Measurements from ENCODE around the gene XRCC5.

XRCC5 gene

GRCh38 chr2:216161967-216162366 is 52.8 kb downstream of the XRCC5 start:
- DNase-seq, result no peak

- DNase-seq, result no peak
Observed at GRCh38 chr2:216163518-216163917, 54.4 kb downstream of the XRCC5 start.

DNA sequence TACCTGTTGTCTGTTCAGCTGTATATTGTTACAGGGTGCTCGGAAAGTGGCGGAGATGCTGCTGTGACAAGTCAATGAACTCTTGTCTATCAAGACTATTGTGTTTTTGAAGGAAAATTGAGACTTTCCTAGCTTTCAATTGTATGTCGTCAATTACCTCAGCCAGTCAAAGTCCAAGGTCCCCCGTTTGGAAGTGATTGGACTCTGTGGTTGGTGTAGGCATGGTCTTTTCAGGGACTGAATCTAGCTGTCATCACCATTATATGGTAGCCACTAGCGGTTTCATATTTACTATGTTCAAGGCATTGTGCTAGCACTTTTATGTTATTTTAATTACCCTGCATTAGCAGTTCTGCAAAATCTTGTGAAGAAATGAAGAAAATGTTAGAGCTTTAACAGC is 54.9 kb downstream of the XRCC5 start:
- DNase-seq, result no peak

GRCh38 chr2:216164576-216164975 is 55.4 kb downstream of the XRCC5 start:
- DNase-seq, result no peak

- peak; percentile 17 for DNase-seq
Observed at GRCh38 chr2:216165711-216166110, 56.6 kb downstream of the XRCC5 start.

DNA sequence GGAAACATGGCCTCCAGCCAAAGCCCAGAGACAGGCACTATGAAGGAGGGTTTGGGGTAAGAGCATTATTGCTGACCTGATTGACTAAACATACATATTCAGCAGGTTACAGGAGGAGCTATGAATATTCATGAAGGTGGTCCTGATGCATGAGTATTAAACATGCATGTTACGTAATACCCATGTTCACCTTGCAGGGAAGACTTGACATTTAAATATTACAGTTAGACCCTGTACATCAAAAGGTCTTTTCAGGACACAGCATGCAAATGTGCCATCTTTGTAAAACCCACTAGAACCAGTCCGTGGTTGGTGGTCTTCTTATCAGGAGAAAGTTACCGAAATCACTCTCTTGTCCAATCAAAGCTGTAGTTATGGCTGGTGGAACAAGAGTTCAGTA is 59.9 kb downstream of the XRCC5 start:
- DNase-seq, result no peak

DNA sequence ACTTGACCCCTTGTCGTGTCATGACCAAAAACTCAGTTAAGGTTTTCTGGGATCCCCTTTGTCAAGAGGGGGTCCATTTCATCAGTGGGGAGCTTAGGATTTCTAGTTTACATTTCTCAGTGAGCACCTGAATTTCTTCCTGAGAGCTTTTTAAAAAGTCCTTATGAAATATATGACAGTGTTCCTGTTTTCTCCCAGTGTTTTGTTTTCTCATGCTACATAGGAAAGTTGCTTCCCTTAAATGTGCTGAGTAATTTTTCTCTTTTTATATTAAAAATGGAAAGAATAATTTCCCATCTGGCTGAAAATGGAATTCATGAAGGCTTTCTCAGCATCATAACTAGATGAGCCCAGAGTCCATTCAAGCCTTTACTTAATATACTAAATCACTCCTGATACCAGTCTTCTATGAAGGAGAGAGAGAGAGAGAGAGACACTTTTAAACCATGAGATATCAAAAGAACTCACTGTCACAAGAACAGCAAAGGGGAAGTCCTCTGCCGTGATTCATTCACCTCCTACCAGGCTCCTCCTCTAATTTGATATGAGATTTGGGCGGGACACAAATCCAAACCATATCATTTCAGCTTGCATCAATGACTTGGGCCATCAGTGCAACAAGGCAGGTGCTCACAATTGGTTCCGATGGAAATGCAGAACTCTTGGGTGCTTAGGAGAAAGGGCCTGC is 61.1 kb downstream of the XRCC5 start:
- DNase-seq, result peak; percentile 60

DNA sequence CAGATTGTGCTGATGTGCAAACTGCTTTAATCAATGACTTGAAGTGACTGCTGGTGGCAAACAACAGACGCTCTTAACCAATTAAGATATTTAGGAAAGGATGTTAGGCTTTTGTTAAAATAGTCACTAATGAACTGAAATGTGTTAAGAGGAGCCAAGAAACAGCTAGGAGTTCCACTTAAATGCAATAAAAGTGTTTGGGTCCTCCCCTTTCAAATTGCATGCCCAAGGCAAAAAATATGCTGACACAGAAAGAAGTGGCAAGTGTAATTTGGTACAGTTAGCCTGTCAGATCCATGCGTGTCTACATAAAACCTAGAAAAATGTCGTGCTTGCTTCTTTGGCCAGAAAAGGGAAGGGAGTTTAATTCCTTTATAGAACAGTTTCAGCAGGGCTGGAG is 61.9 kb downstream of the XRCC5 start:
- no peak for DNase-seq

DNA sequence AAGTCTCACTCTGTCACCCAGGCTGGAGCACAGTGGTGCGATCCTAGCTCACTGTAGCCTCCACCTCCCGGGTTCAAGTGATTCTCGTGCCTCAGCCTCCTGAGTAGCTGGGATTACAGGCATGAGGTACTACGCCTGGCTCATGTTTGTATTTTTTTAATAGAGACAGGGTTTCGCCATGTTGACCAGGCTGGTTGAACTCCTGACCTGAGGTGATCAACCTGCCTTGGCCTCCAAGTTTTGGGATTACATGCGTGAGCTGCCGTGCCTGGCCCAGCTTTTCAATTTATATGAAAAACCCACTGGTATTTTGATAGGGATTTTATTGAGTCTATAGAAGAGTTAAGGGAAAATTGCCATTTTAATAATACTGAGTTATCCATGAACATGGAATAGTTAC is 63.3 kb downstream of the XRCC5 start:
- DNase-seq, result no peak

GRCh38 chr2:216179015-216179414 is 69.9 kb downstream of the XRCC5 start:
- no peak for DNase-seq

- no peak for DNase-seq
Observed at GRCh38 chr2:216181351-216181750, 72.2 kb downstream of the XRCC5 start.

DNA sequence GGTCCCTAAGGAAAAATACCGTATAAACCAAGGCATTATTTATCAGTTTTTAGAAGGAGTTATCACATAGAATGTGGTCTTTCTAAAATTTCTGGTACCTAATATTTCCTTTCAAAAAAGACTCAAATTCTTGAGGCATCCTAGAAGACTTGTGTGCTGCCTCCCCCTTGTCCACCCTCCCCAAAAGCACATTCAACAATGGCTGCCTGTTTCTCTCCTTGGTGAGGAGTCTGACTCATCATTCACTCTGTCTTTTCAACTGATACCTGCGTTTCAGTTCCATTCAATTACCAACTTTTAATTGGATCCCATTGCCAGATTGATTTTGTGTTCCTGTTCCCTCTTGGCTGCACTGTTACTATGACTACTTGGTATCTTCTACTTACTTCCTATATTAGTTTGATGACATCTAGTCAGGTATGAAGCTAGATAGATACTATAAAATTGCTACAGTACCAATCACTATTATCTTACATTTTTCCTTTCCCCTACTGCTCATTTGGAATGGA is 72.9 kb downstream of the XRCC5 start:
- DNase-seq, result no peak

GRCh38 chr2:216183462-216183861 is 74.3 kb downstream of the XRCC5 start:
- peak; percentile 62 for DNase-seq

DNA sequence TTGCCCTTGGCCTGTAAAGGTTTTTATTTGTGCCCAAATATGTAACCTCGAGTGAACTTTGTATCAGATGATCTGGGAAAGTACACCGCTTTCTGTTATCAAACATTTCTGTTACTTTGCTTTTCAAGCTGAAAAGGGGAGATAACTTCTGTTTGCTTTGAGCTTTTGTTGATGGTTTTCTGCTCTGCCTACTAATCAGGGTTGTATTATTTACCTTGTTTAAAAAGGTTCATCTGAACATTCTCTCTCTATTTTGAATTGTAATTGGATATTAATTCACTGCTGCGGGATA is 79.4 kb downstream of the XRCC5 start:
- no peak for DNase-seq

GRCh38 chr2:216188956-216189355 is 79.8 kb downstream of the XRCC5 start:
- DNase-seq, result no peak

DNA sequence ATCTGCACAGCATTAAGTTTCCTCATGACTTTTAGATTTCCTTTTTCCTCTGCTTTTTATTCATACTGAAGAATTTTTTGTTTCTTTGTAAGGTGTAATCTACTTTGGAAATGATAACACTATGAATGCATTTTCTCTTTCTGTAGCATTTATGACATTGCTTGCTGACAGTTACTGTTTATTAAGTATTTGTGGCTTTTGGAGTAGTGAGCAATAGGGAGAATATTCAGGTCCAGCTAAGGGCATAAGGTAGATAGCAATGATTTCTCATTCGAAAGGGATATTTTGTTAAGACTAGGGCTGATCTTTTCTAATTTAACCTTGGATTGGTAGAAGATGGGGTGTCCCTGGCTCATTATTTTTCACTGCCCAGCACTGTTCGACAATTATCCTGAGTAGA is 80.3 kb downstream of the XRCC5 start:
- no peak for DNase-seq

DNA sequence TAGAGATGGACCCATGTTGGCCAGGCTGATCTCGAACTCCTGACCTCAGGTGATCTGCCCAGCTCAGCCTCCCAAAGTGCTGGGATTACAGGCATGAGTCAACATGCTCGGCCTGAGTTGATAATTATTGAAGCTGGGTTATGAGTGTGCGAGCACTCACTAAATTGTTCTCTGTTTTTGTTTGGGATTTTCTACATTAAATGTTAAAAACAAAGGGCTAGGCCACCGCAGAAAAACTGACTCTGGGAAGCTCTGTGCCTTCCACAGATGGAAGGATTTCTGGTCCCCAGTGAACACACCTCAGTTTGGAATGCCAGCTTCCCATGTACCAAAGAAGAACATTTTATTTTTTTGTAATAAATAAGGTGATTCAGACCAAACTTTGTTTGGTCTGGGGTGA is 83.0 kb downstream of the XRCC5 start:
- no peak for DNase-seq

GRCh38 chr2:216192931-216193330 is 83.8 kb downstream of the XRCC5 start:
- DNase-seq, result no peak

DNA sequence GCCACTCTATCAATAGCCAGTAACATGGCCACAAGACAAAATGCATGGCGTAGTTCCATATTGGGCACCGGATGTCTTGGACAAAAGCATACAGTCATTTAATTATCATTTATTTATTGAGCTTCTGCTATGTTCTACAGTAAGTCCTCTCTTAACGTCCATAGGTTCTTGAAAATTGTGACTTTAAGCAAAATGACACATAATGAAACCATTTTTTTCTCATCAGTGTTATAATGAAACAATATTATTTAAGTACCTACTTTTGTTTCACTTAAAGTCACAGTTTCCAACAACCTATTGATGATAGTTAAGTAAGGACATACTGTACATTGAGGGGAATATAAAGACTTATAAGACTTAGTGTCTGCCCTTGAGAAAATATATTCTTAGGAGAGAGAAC is 84.9 kb downstream of the XRCC5 start:
- no peak for DNase-seq

- no peak for DNase-seq
Observed at GRCh38 chr2:216194561-216194960, 85.4 kb downstream of the XRCC5 start.

GRCh38 chr2:216195565-216196029 is 86.4 kb downstream of the XRCC5 start:
- peak; percentile 26 for DNase-seq

- no peak for DNase-seq
Observed at GRCh38 chr2:216201692-216202306, 92.7 kb downstream of the XRCC5 start.

DNA sequence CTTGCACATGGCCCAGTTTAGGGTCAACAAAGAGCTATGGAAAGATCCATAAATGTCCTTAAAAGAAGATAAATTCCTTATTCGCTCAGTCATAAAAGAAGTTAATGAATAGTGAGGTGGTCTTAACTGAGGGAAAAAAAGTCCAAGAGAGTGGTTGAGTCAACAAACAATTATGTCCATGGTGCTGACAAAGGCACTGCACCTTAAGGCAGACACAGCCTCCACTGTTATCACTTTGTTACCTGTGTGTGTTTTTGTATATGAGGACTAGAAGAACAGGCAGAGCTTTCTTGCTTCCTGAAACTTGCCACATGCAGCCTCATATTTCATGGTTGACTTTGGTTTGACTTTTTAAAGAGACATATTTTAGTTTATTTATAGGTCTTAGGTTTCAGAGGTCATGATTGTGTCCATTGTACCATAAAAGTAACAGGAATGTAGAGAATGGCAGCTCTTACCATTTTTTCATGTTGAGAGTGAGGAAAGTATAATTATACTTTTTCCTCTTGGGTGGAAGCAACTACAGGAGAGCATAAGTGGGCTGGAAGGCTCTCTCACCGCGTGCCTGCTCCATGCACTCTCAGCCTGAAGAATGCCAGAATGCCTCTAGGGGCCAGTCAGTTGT is 93.6 kb downstream of the XRCC5 start:
- no peak for DNase-seq

- DNase-seq, result peak; percentile 71
Observed at GRCh38 chr2:216205486-216205885, 96.3 kb downstream of the XRCC5 start.

Data from inflammatory macrophage treated with lipopolysaccharide for 4 hours (primary cell).